ENCODE data around the gene LIMK1. TPM values are rescaled to one million over a fixed set of nuclear protein-coding genes. Genes with fewer than 3 reads are reported as not detected.

Gene LIMK1
- polyA plus RNA-seq, 1 donor (not counting 4 experiments of a cell fraction or from before 2014, with no cell fraction given), result 13.3 TPM

DNA sequence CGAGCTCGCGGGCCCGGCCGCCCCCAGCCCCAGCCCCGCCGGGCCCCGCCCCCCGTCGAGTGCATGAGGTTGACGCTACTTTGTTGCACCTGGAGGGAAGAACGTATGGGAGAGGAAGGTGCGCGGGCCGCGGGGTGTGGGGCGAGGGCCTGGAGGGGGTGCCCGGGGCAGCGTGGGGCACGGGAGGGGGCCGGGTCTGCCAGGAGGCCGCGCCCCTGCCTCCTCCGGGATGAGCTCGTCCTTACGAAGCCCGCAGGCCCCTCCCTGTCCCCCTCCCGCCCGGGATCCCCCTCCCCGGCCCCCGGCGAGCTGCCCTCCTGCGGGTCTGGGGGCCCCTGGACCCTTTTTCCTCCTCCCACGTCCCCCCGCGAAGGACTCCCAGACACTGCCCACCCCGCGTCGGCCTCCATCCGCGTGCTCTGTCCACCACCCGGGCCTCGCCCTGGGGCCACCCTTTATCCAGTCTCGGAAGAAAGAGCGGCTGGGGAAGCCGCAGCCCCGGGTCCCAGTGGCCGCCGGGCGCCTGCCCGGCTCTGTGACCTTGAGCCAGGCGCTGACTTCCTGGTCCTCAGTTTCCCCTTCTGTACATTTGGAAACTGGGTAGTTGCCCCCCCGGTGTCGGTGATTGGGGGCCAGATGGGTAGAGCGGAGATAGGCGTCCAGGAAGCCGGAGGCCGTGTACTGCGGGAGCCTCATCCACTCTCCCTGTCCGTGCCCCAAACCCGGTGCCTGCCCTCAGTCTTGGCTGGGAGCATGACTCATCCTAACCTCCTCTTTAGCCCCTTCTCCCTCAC is 521 bp downstream of the LIMK1 start:
- no peak for DNase-seq (ENCODE audit: low read depth, low spot score)
- dilution Hi-C loops (cut with MboI; ENCODE audit: extremely low pct_ligation_motif_present, low sequenced_read_pairs), result no loop called here
- peak overlapping the region; percentile 61 to 89 (median 77) for H3K4me3 ChIP-seq (ENCODE audit: control insufficient read depth in 2 of 3, extremely low read depth in 1 of 3, insufficient read depth in 2 of 3, low read depth in 1 of 3, low read length in 3 of 3)
- H3K27ac ChIP-seq (ENCODE audit: control insufficient read depth, insufficient read depth, low read length), result peak overlapping the region; percentile 55
- H2AFZ ChIP-seq (ENCODE audit: control insufficient read depth, low read length), result peak overlapping the region; percentile 2
- peaks cover 2% of the 10 kb centered on the region for H3K79me2 ChIP-seq (ENCODE audit: control insufficient read depth, insufficient read depth, low read length)
- H4K20me1 ChIP-seq (ENCODE audit: control insufficient read depth, extremely low read depth, insufficient read depth, low read length), result no peaks in the 10 kb centered on the region
- H3K4me2 ChIP-seq (ENCODE audit: control insufficient read depth, extremely low read depth, insufficient read depth, low read depth, low read length), result peak overlapping the region; percentile 80
- peaks cover 10 to 18% of the 10 kb centered on the region in 2 experiments for H3K36me3 ChIP-seq (ENCODE audit: control insufficient read depth in 2 of 2, extremely low read depth in 1 of 2, insufficient read depth in 2 of 2, low read length in 2 of 2)
- FAIRE-seq, result no peak
- no peaks in the 10 kb centered on the region for H3K9me3 ChIP-seq (ENCODE audit: control insufficient read depth, low read depth, low read length)
- peak overlapping the region; percentile 83 for H3K9ac ChIP-seq (ENCODE audit: control insufficient read depth, extremely low read depth, insufficient read depth, low read length)
- H3K27me3 ChIP-seq (ENCODE audit: control insufficient read depth, extremely low read depth, insufficient read depth, low read length), result no peaks in the 10 kb centered on the region
- peaks cover 14% of the 10 kb centered on the region for H3K4me1 ChIP-seq (ENCODE audit: control insufficient read depth, extremely low read depth, insufficient read depth, low read length)
- H3K9me1 ChIP-seq (ENCODE audit: control insufficient read depth, extremely low read depth, insufficient read depth, low read length), result no peaks in the 10 kb centered on the region
- no peak for TF ChIP-seq CTCF (optimal IDR thresholded peaks at IDR 0.05 in 1 of 3, IDR thresholded peaks at IDR 0.05 in 1 of 3, conservative IDR thresholded peaks at IDR 0.05 in 1 of 3; ENCODE audit: extremely low read depth in 1 of 3, insufficient read depth in 2 of 3, low read length in 3 of 3)
- no peak for TF ChIP-seq EZH2 (IDR thresholded peaks at IDR 0.05; ENCODE audit: low read length)

DNA sequence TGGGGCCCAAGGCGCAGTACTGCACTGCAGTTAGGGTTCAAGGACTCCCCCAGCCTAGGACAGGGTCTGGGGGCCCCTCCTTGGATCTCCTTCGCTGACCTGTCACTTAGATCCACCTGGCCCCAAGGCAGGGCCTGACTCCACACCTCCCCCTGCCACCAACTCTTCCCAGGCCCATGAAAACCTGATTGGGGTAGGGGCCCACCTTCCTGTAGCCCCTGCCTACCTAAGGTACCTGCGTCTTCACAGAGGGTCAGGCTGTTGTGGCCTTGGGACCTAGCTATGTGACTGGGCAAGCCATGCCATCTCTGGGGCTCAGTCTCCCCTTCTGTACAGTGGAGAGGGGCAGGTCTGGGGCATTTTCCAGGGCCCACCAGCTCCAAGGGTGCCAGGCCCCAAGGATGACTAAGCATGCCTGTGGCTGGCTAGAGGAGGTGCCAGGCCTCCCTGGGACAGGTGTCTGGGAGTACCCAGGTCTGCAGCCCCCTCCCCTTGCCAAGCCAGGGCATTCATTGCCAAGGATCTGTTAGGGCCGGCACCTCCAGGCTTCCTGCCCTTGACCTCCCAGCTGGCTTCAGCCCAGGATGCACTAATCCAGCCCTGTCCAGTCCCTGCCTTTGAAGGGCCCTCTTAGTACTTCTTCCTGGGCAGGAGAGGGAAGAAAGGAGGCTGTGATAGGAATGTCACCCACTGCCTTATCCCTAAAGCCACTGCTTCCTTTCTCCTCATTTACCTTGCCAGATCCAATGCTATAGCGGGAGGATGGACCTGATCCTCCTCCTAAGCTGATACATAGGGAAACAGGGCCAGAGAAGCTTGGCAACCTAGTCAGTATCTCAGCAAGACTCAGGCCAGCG is 1.3 kb downstream of the LIMK1 start:
- FAIRE-seq (no peak), DNase-seq (ENCODE audit: low read depth, low spot score) (no peak)
- H3K9me3 ChIP-seq (ENCODE audit: control insufficient read depth, low read depth, low read length), result no peaks in the 10 kb centered on the region
- H3K27ac ChIP-seq (ENCODE audit: control insufficient read depth, insufficient read depth, low read length), result peak overlapping the region; percentile 55
- peaks cover 10 to 18% of the 10 kb centered on the region in 2 experiments for H3K36me3 ChIP-seq (ENCODE audit: control insufficient read depth in 2 of 2, extremely low read depth in 1 of 2, insufficient read depth in 2 of 2, low read length in 2 of 2)
- H4K20me1 ChIP-seq (ENCODE audit: control insufficient read depth, extremely low read depth, insufficient read depth, low read length), result no peaks in the 10 kb centered on the region
- peaks cover 11% of the 10 kb centered on the region for H3K4me1 ChIP-seq (ENCODE audit: control insufficient read depth, extremely low read depth, insufficient read depth, low read length)
- no peak overlapping the region for H2AFZ ChIP-seq (ENCODE audit: control insufficient read depth, low read length)
- peak overlapping the region; percentile 83 for H3K9ac ChIP-seq (ENCODE audit: control insufficient read depth, extremely low read depth, insufficient read depth, low read length)
- peak overlapping the region; percentile 61 to 89 (median 77) for H3K4me3 ChIP-seq (ENCODE audit: control insufficient read depth in 2 of 3, extremely low read depth in 1 of 3, insufficient read depth in 2 of 3, low read depth in 1 of 3, low read length in 3 of 3)
- H3K4me2 ChIP-seq (ENCODE audit: control insufficient read depth, extremely low read depth, insufficient read depth, low read depth, low read length), result peak overlapping the region; percentile 80
- dilution Hi-C loops (cut with MboI; ENCODE audit: extremely low pct_ligation_motif_present, low sequenced_read_pairs), result no loop called here
- H3K27me3 ChIP-seq (ENCODE audit: control insufficient read depth, extremely low read depth, insufficient read depth, low read length), result no peaks in the 10 kb centered on the region
- peaks cover 2% of the 10 kb centered on the region for H3K79me2 ChIP-seq (ENCODE audit: control insufficient read depth, insufficient read depth, low read length)
- TF ChIP-seq CTCF (optimal IDR thresholded peaks at IDR 0.05 in 1 of 3, IDR thresholded peaks at IDR 0.05 in 1 of 3, conservative IDR thresholded peaks at IDR 0.05 in 1 of 3; ENCODE audit: extremely low read depth in 1 of 3, insufficient read depth in 2 of 3, low read length in 3 of 3), result no peak
- TF ChIP-seq EZH2 (IDR thresholded peaks at IDR 0.05; ENCODE audit: low read length), result no peak
- H3K9me1 ChIP-seq (ENCODE audit: control insufficient read depth, extremely low read depth, insufficient read depth, low read length), result no peaks in the 10 kb centered on the region
